HepG2 (cell line): ENCODE measurements around the gene ACSM2A. TPM values are rescaled to one million over a fixed set of nuclear protein-coding genes. Genes with fewer than 3 reads are reported as not detected.
A peak's percentile ranks its signal among the peaks of the same experiment; 100 is the strongest.

Experiments
- BORCS8-MEF2B ChIP-seq: sonication (generic); formaldehyde crosslinking; IDR thresholded peaks from 2 replicates; pipeline ENCODE4 v1.8.0; 2022; ENCODE audit warnings: mild to moderate bottlenecking, missing genetic modification reagents
- CBX2 ChIP-seq, 2 experiments: fragments of 200-600 bp in 1 of 2; sonication (generic); formaldehyde crosslinking in 1 of 2; IDR thresholded peaks; 2 replicates each; pipeline versions ENCODE4 v1.7.0 to v1.8.1; 2018 to 2022; ENCODE audit warnings: low read depth in 2 of 2, low read length in 1 of 2, mild to moderate bottlenecking in 1 of 2, missing genetic modification reagents in 1 of 2
- CSRNP1 ChIP-seq: sonication (generic); formaldehyde crosslinking; IDR thresholded peaks from 2 replicates; pipeline ENCODE4 v1.8.1; 2023; ENCODE audit warnings: mild to moderate bottlenecking, missing genetic modification reagents
- DBP ChIP-seq: sonication (generic); formaldehyde crosslinking; IDR thresholded peaks from 2 replicates; pipeline ENCODE4 v1.4.0; 2020; ENCODE audit warnings: missing genetic modification reagents; ENCODE audit errors: not compliant biosample characterization
- FOXK1 ChIP-seq: sonication (generic); formaldehyde crosslinking; IDR thresholded peaks from 2 replicates; pipeline ENCODE4 v1.4.0; 2020; ENCODE audit warnings: low read depth, missing genetic modification reagents, borderline replicate concordance
- FOXM1 ChIP-seq: sonication (generic); formaldehyde crosslinking; IDR thresholded peaks from 2 replicates; pipeline ENCODE4 v1.5.0; 2020; ENCODE audit warnings: missing genetic modification reagents
- HMG20A ChIP-seq: IDR thresholded peaks from 2 replicates; pipeline ENCODE4 v1.6.1; 2016; ENCODE audit warnings: borderline replicate concordance
- HNF1A ChIP-seq, 2 experiments: sonication (generic) in 1 of 2; formaldehyde crosslinking in 1 of 2; IDR thresholded peaks; 2 replicates each; pipeline versions ENCODE4 v1.4.0 to v1.6.1; 2016 to 2020; ENCODE audit warnings: borderline replicate concordance in 1 of 2, low read depth in 1 of 2, mild to moderate bottlenecking in 1 of 2, missing genetic modification reagents in 1 of 2
- JUND ChIP-seq: sonication (generic); formaldehyde crosslinking; IDR thresholded peaks from 2 replicates; pipeline ENCODE4 v1.8.0; 2022; ENCODE audit warnings: mild to moderate bottlenecking, missing genetic modification reagents
- SMC3 ChIP-seq: IDR thresholded peaks from 2 replicates; pipeline ENCODE4 v1.6.1; 2011; ENCODE audit warnings: low read length, improper control_type of control experiment
- SUZ12 ChIP-seq: fragments of 150-350 bp; IDR thresholded peaks from 2 replicates; pipeline ENCODE4 v1.6.1; 2014; ENCODE audit warnings: low read depth, low read length
- TFE3 ChIP-seq: IDR thresholded peaks from 2 replicates; pipeline ENCODE4 v1.6.1; 2016
- ZNF121 ChIP-seq: sonication (generic); formaldehyde crosslinking; IDR thresholded peaks from 2 replicates; pipeline ENCODE4 v1.5.0; 2020; ENCODE audit warnings: mild to moderate bottlenecking, missing genetic modification reagents
- ZNF235 ChIP-seq: sonication (generic); formaldehyde crosslinking; IDR thresholded peaks from 2 replicates; pipeline ENCODE4 v1.8.1; 2023; ENCODE audit warnings: mild to moderate bottlenecking, missing genetic modification reagents, borderline replicate concordance
- ZNF549 ChIP-seq: sonication (generic); formaldehyde crosslinking; IDR thresholded peaks from 2 replicates; pipeline ENCODE4 v1.5.0; 2020; ENCODE audit warnings: missing genetic modification reagents
- ZNF563 ChIP-seq: sonication (generic); formaldehyde crosslinking; IDR thresholded peaks from 2 replicates; pipeline ENCODE4 v1.8.0; 2022; ENCODE audit warnings: mild to moderate bottlenecking, moderate library complexity, missing genetic modification reagents
- ZNF614 ChIP-seq: IDR thresholded peaks from 2 replicates; pipeline ENCODE4 v1.6.1; 2018; ENCODE audit warnings: missing biosample characterization, missing genetic modification reagents, inconsistent platforms, borderline replicate concordance
- ZNF7 ChIP-seq: IDR thresholded peaks from 2 replicates; pipeline ENCODE4 v1.6.1; 2016; ENCODE audit warnings: missing biosample characterization, missing genetic modification reagents
- ZSCAN30 ChIP-seq: sonication (generic); formaldehyde crosslinking; IDR thresholded peaks from 2 replicates; pipeline ENCODE4 v1.5.0; 2020; ENCODE audit warnings: mild to moderate bottlenecking, missing genetic modification reagents
- polyA plus RNA-seq, 8 experiments: library from polyadenylated mRNA; depleted of rRNA in 3 of 8; stranded (reverse) in 7 of 8; unstranded in 1 of 8; fragments of >200 nt; fragmentation: Illumina TruSeq in 4 of 8; extraction: Trizol in 4 of 8; gene quantifications; 2 replicates each; pipeline versions ENCODE4 v1.2.1 to v1.2.3, GENCODE V29; 2011 to 2016; ENCODE audit warnings: low read depth in 4 of 8, missing spikeins in 1 of 8, mixed read lengths in 1 of 8; ENCODE audit not compliant: insufficient read depth in 1 of 8
- total RNA-seq, 5 experiments: library from RNA; depleted of rRNA; stranded (reverse); fragments of >200 nt; fragmentation: Illumina TruSeq; extraction: Trizol; gene quantifications; 2 replicates each; pipeline ENCODE4 v1.2.3, GENCODE V29; 2016; ENCODE audit warnings: low read depth in 1 of 5
- TF ChIP-seq, protein P1 (sequence below): sonication (generic); formaldehyde crosslinking; IDR thresholded peaks from 2 replicates; pipeline ENCODE4 v1.5.1; 2020; ENCODE audit warnings: mild to moderate bottlenecking, missing genetic modification reagents, moderate library complexity
- TF ChIP-seq, protein P2 (sequence below): IDR thresholded peaks from 2 replicates; pipeline ENCODE4 v1.6.1; 2012; ENCODE audit warnings: inconsistent platforms

ACSM2A gene
- total and polyA plus RNA-seq, 2 of the 13 experiments (the other 11 are each of a cell fraction or from before 2014, with no cell fraction given) = 11.4 to 16.3 TPM

- TF ChIP-seq HNF1A (IDR thresholded peaks at IDR 0.05; ENCODE audit: low read depth) (peak; percentile 78), HNF1A (CRISPR knock-in tag; IDR thresholded peaks at IDR 0.05; ENCODE audit: borderline replicate concordance) (no peak), TFE3 (CRISPR knock-in tag) (peak; percentile 31; the same call in 1 of the 2 replicates), CSRNP1 (CRISPR knock-in tag) (no peak), ZNF614 (CRISPR knock-in tag) (0 out of 2 replicates have a peak, but pooled peaks have one; percentile 25), ZNF235 (no peak), ZNF121 (CRISPR knock-in tag) (no peak), FOXK1 (CRISPR knock-in tag) (no peak), JUND (no peak), FOXM1 (CRISPR knock-in tag) (no peak), DBP (CRISPR knock-in tag) (no peak), SUZ12 (no peak), BORCS8-MEF2B (CRISPR knock-in tag) (no peak), ZNF549 (CRISPR knock-in tag) (no peak), HMG20A (CRISPR knock-in tag) (peak; percentile 73; the same call in 1 of the 2 replicates), ZSCAN30 (CRISPR knock-in tag) (no peak), CBX2 (IDR thresholded peaks at IDR 0.05; ENCODE audit: low read depth, low read length) (no peak), CBX2 (CRISPR knock-in tag; IDR thresholded peaks at IDR 0.05; ENCODE audit: low read depth) (no peak), SMC3 (peak; percentile 39), ZNF7 (no peak), ZNF563 (CRISPR knock-in tag) (no peak)
- TF ChIP-seq, protein P1, sequence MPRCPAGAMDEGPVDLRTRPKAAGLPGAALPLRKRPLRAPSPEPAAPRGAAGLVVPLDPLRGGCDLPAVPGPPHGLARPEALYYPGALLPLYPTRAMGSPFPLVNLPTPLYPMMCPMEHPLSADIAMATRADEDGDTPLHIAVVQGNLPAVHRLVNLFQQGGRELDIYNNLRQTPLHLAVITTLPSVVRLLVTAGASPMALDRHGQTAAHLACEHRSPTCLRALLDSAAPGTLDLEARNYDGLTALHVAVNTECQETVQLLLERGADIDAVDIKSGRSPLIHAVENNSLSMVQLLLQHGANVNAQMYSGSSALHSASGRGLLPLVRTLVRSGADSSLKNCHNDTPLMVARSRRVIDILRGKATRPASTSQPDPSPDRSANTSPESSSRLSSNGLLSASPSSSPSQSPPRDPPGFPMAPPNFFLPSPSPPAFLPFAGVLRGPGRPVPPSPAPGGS (CRISPR knock-in tag) = no peak
- TF ChIP-seq, protein P2, sequence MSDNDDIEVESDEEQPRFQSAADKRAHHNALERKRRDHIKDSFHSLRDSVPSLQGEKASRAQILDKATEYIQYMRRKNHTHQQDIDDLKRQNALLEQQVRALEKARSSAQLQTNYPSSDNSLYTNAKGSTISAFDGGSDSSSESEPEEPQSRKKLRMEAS = 0 out of 2 replicates have a peak, but pooled peaks have one; percentile 34
These were observed 64.4 kb downstream of the ACSM2A start (continued) for GRCh38 chr16:20515688-20516090.
